Body of pancreas (tissue), 4 donors: ENCODE data around the gene UMAD1. TPM values are rescaled to one million over a fixed set of nuclear protein-coding genes. Genes with fewer than 3 reads are reported as not detected.

Source experiments
- ATAC-seq: fragments of 150-250 bp; one replicate; pipeline ENCODE4 v1.9.1; 2016
- DNase-seq, 4 donors: peaks; one replicate each; pipeline ENCODE4 v3.0.0-alpha.2; 2019
- H3K27ac ChIP-seq, 4 donors: fragments of 200-600 bp; sonication (generic); 1 replicate in 3 of 4; 2 replicates in 1 of 4; pipeline versions ENCODE4 v1.5.1 to v1.6.1; 2016 to 2019; ENCODE audit warnings: mild to moderate bottlenecking in 1 of 4, mixed read lengths in 1 of 4, moderate library complexity in 1 of 4
- H3K27me3 ChIP-seq, 2 donors: fragments of 200-600 bp; sonication (generic); one replicate each; pipeline ENCODE4 v1.6.0; 2016; ENCODE audit warnings: mild to moderate bottlenecking in 1 of 2
- H3K36me3 ChIP-seq, 2 donors: fragments of 200-600 bp; sonication (generic); replicated peaks in 1 of 2; 2 replicates each; pipeline ENCODE4 v1.5.1; 2016; ENCODE audit warnings: low read depth in 2 of 2; ENCODE audit not compliant: insufficient read depth in 1 of 2
- H3K4me1 ChIP-seq: fragments of 200-600 bp; sonication (generic); one replicate; pipeline ENCODE4 v1.6.0; 2016
- H3K4me3 ChIP-seq, 2 donors: fragments of 200-600 bp; sonication (generic); 1 replicate in 1 of 2; 2 replicates in 1 of 2; pipeline ENCODE4 v1.5.1; 2016 to 2019
- H3K9me3 ChIP-seq, 3 donors: fragments of 200-600 bp; sonication (generic); 1 replicate in 2 of 3; 2 replicates in 1 of 3; pipeline ENCODE4 v1.5.1; 2016
- CTCF ChIP-seq, 7 experiments: fragments of 450-650 bp in 4 of 7; fragments of 200-600 bp in 3 of 7; sonication (generic) in 3 of 7; IDR thresholded peaks; one replicate each; pipeline ENCODE4 v1.5.1; 2016 to 2019; ENCODE audit warnings: antibody characterized with exemption in 7 of 7
- POLR2A ChIP-seq, 3 donors: fragments of 450-650 bp; IDR thresholded peaks; one replicate each; pipeline ENCODE4 v1.6.1; 2016; ENCODE audit warnings: antibody characterized with exemption in 3 of 3, mild to moderate bottlenecking in 2 of 3
- WGBS, 2 donors: methylation state at CpG; one replicate each; pipeline ENCODE4 v1.1.5; 2017; 5-methylcytosine and 5-hydroxymethylcytosine counted together
- intact Hi-C: fragments of 100-400 bp; cut with DNase I; formaldehyde crosslinking; loops from one replicate; pipeline ENCODE4 v1.15.1; 2023
- total RNA-seq, 2 donors: library from RNA; depleted of rRNA; stranded (reverse); fragments of >200 nt; gene quantifications; one replicate each; pipeline ENCODE4 v1.1.0, GENCODE V29; 2016

Gene UMAD1
- 10 to 100 TPM; 15.8 to 34.8 TPM for total RNA-seq

GRCh38 chr7:7640221-7641128, at the start of gene UMAD1:
Gene UMAD1, plus strand, starts transcription at chr7:7640752. Its CDS starts 32,620 bp downstream, at chr7:7673372.
- no peaks in the 10 kb centered on the region for H3K27me3 ChIP-seq
- no peaks in the 10 kb centered on the region for H3K9me3 ChIP-seq
- TF ChIP-seq POLR2A (IDR thresholded peaks at IDR 0.05), result peak; percentile 91 to 98 (median 98)
- no peak for TF ChIP-seq CTCF (IDR thresholded peaks at IDR 0.05)
- ATAC-seq (peak; percentile 98), DNase-seq (peak; percentile 98 to 99 (median 98))
- intact Hi-C loops, result no loop called here
- peaks cover 23% of the 10 kb centered on the region for H3K4me1 ChIP-seq
- peak within 1 kb of the TSS; percentile 89 to 98 (median 94) for H3K27ac ChIP-seq
- WGBS, 2 donors, result 0% methylated on average over 38 to 68 of the region's 68 CpGs
- no peaks in the 10 kb centered on the region for H3K36me3 ChIP-seq
- H3K4me3 ChIP-seq, result peak within 1 kb of the TSS; percentile 73 to 79

- Histone ChIP-seq H3K27ac (no peak overlapping the region), H3K4me3 (no peak overlapping the region), H3K36me3 (peaks cover 0 to 14% of the 10 kb centered on the region in 2 donors), H3K27me3 (no peaks in the 10 kb centered on the region), H3K9me3 (no peaks in the 10 kb centered on the region), H3K4me1 (no peaks in the 10 kb centered on the region)
- ATAC-seq (no peak), DNase-seq (no peak)
- 50 to 69% methylated on average over 1 of the region's 1 CpG for WGBS, 2 donors
- TF ChIP-seq CTCF (IDR thresholded peaks at IDR 0.05), result peak in 6 of 7 experiments; percentile 16 to 52 (median 38)
- TF ChIP-seq POLR2A (IDR thresholded peaks at IDR 0.05), result no peak
- intact Hi-C loops, result no loop called here
Measured at GRCh38 chr7:7595451-7595850, 45.1 kb upstream of the UMAD1 start.

GRCh38 chr7:7596176-7596575, 44.4 kb upstream of the UMAD1 start:
- intact Hi-C loops, result no loop called here
- no peaks in the 10 kb centered on the region for H3K4me1 ChIP-seq
- peaks cover 0 to 12% of the 10 kb centered on the region in 2 donors for H3K36me3 ChIP-seq
- no peak for TF ChIP-seq POLR2A (IDR thresholded peaks at IDR 0.05)
- no peak for TF ChIP-seq CTCF (IDR thresholded peaks at IDR 0.05)
- no peak overlapping the region for H3K4me3 ChIP-seq
- no peaks in the 10 kb centered on the region for H3K9me3 ChIP-seq
- H3K27me3 ChIP-seq, result no peaks in the 10 kb centered on the region
- ATAC-seq, result no peak
- 73 to 86% methylated on average over 5 of the region's 5 CpGs for WGBS, 2 donors
- H3K27ac ChIP-seq, result no peak overlapping the region
- peak in 1 of 4 donors; percentile 19 for DNase-seq

GRCh38 chr7:7607010-7607409, 33.5 kb upstream of the UMAD1 start:
- no peak for ATAC-seq
- Histone ChIP-seq H3K9me3 (no peaks in the 10 kb centered on the region), H3K36me3 (peaks cover 0 to 12% of the 10 kb centered on the region in 2 donors), H3K4me3 (no peak overlapping the region), H3K27me3 (no peaks in the 10 kb centered on the region), H3K4me1 (no peaks in the 10 kb centered on the region), H3K27ac (no peak overlapping the region)
- intact Hi-C loops, result no loop called here
- no peak for DNase-seq
- TF ChIP-seq POLR2A (IDR thresholded peaks at IDR 0.05) (no peak), CTCF (IDR thresholded peaks at IDR 0.05) (no peak)
- 52 to 54% methylated on average over 3 of the region's 3 CpGs for WGBS, 2 donors
